Suprapubic skin (tissue), 3 donors: Measurements from ENCODE around the gene SSR2.

Source experiments
- CTCF ChIP-seq, 2 donors: fragments of 200-600 bp in 1 of 2; fragments of 450-650 bp in 1 of 2; sonication (generic) in 1 of 2; IDR thresholded peaks; one replicate each; pipeline ENCODE4 v1.5.1; 2016 to 2019; ENCODE audit warnings: antibody characterized with exemption in 2 of 2, mild to moderate bottlenecking in 1 of 2, moderate library complexity in 1 of 2
- EP300 ChIP-seq: sonication (generic); formaldehyde crosslinking; IDR thresholded peaks from one replicate; pipeline ENCODE4 v1.6.1; 2017; ENCODE audit warnings: antibody characterized with exemption
- POLR2A ChIP-seq, 2 donors: fragments of 450-650 bp; IDR thresholded peaks; one replicate each; pipeline ENCODE4 v1.6.1; 2017; ENCODE audit warnings: antibody characterized with exemption in 2 of 2, mild to moderate bottlenecking in 2 of 2, moderate library complexity in 2 of 2

GRCh38 chr1:156065212-156065611 lies 44.5 kb upstream of the SSR2 start:
- TF ChIP-seq CTCF (IDR thresholded peaks at IDR 0.05) (no peak), EP300 (no peak), POLR2A (IDR thresholded peaks at IDR 0.05) (no peak)
